ENCODE data around the gene ZMYND12.
"Not testable (repeated sequence)": the region's sequence is repeated elsewhere in the genome, so short reads cannot be mapped to it uniquely, and the experiment has no call there.

Gene ZMYND12
- 1.9 to 4.8 (median 3.2) reads per million in 3 donors for total RNA-seq

- Histone ChIP-seq H3K27me3 (replicated peaks; ENCODE audit: control insufficient read depth, insufficient read depth, low read length, poor library complexity, severe bottlenecking) (no peaks in the 10 kb centered on the region), H3K4me1 (ENCODE audit: control insufficient read depth, insufficient read depth, low read length, poor library complexity, severe bottlenecking) (peaks cover 11% of the 10 kb centered on the region), H3K36me3 (ENCODE audit: control insufficient read depth, insufficient read depth, low read length) (peaks cover 22% of the 10 kb centered on the region), H3K4me3 (ENCODE audit: insufficient read depth, low read depth, low read length, poor library complexity, severe bottlenecking) (peak within 1 kb of the TSS; percentile 95), H3K9me3 (ENCODE audit: control insufficient read depth, low read length) (no peaks in the 10 kb centered on the region), H3K27ac (ENCODE audit: insufficient read depth, low read length, poor library complexity, severe bottlenecking) (peak within 1 kb of the TSS; percentile 99)
- DNase-seq = peak; percentile 85 to 87 (median 86)
Observed at GRCh38 chr1:42456010-42456753, at the start of gene ZMYND12, which contains the start of gene PPCS. TSS of gene ZMYND12 (minus strand) at chr1:42456022. CDS start at chr1:42455997, 25 bp downstream. TSS of gene PPCS (plus strand) at chr1:42456543. CDS start at chr1:42456566, 23 bp downstream.

- Histone ChIP-seq H3K36me3 (ENCODE audit: control insufficient read depth, insufficient read depth, low read length) (no peaks in the 10 kb centered on the region), H3K27ac (ENCODE audit: insufficient read depth, low read length, poor library complexity, severe bottlenecking) (no peak overlapping the region), H3K9me3 (ENCODE audit: control insufficient read depth, low read length) (no peaks in the 10 kb centered on the region), H3K4me3 (ENCODE audit: insufficient read depth, low read depth, low read length, poor library complexity, severe bottlenecking) (no peak overlapping the region), H3K27me3 (replicated peaks; ENCODE audit: control insufficient read depth, insufficient read depth, low read length, poor library complexity, severe bottlenecking) (no peaks in the 10 kb centered on the region), H3K4me1 (ENCODE audit: control insufficient read depth, insufficient read depth, low read length, poor library complexity, severe bottlenecking) (no peaks in the 10 kb centered on the region)
- no peak for DNase-seq
Observed at GRCh38 chr1:42504535-42505128, 48.8 kb upstream of the ZMYND12 start.

- not testable (repeated sequence) for H3K4me3 ChIP-seq (ENCODE audit: insufficient read depth, low read depth, low read length, poor library complexity, severe bottlenecking); H3K36me3 ChIP-seq (ENCODE audit: control insufficient read depth, insufficient read depth, low read length); DNase-seq; H3K9me3 ChIP-seq (ENCODE audit: control insufficient read depth, low read length); H3K4me1 ChIP-seq (ENCODE audit: control insufficient read depth, insufficient read depth, low read length, poor library complexity, severe bottlenecking); H3K27ac ChIP-seq (ENCODE audit: insufficient read depth, low read length, poor library complexity, severe bottlenecking); H3K27me3 ChIP-seq (replicated peaks; ENCODE audit: control insufficient read depth, insufficient read depth, low read length, poor library complexity, severe bottlenecking)
Observed at GRCh38 chr1:42502031-42502430, 46.2 kb upstream of the ZMYND12 start.

- no peak overlapping the region for H3K27ac ChIP-seq (ENCODE audit: insufficient read depth, low read length, poor library complexity, severe bottlenecking)
Observed at GRCh38 chr1:42490237-42490636, 34.4 kb upstream of the ZMYND12 start.

GRCh38 chr1:42484382-42484781, 28.6 kb upstream of the ZMYND12 start:
- Histone ChIP-seq H3K4me3 (ENCODE audit: insufficient read depth, low read depth, low read length, poor library complexity, severe bottlenecking) (no peak overlapping the region), H3K27me3 (replicated peaks; ENCODE audit: control insufficient read depth, insufficient read depth, low read length, poor library complexity, severe bottlenecking) (no peaks in the 10 kb centered on the region), H3K36me3 (ENCODE audit: control insufficient read depth, insufficient read depth, low read length) (no peaks in the 10 kb centered on the region), H3K27ac (ENCODE audit: insufficient read depth, low read length, poor library complexity, severe bottlenecking) (no peak overlapping the region), H3K9me3 (ENCODE audit: control insufficient read depth, low read length) (no peaks in the 10 kb centered on the region), H3K4me1 (ENCODE audit: control insufficient read depth, insufficient read depth, low read length, poor library complexity, severe bottlenecking) (no peaks in the 10 kb centered on the region)
- no peak for DNase-seq

More at GRCh38 chr1:42490237-42490636, 34.4 kb upstream of the ZMYND12 start:
- Histone ChIP-seq H3K4me3 (ENCODE audit: insufficient read depth, low read depth, low read length, poor library complexity, severe bottlenecking) (no peak overlapping the region), H3K4me1 (ENCODE audit: control insufficient read depth, insufficient read depth, low read length, poor library complexity, severe bottlenecking) (no peaks in the 10 kb centered on the region), H3K27me3 (replicated peaks; ENCODE audit: control insufficient read depth, insufficient read depth, low read length, poor library complexity, severe bottlenecking) (no peaks in the 10 kb centered on the region), H3K9me3 (ENCODE audit: control insufficient read depth, low read length) (no peaks in the 10 kb centered on the region), H3K36me3 (ENCODE audit: control insufficient read depth, insufficient read depth, low read length) (no peaks in the 10 kb centered on the region)
- DNase-seq = no peak

- no peaks in the 10 kb centered on the region for H3K27me3 ChIP-seq (replicated peaks; ENCODE audit: control insufficient read depth, insufficient read depth, low read length, poor library complexity, severe bottlenecking)
- no peaks in the 10 kb centered on the region for H3K4me1 ChIP-seq (ENCODE audit: control insufficient read depth, insufficient read depth, low read length, poor library complexity, severe bottlenecking)
- no peak for DNase-seq
- H3K27ac ChIP-seq (ENCODE audit: insufficient read depth, low read length, poor library complexity, severe bottlenecking) = no peak overlapping the region
- no peak overlapping the region for H3K4me3 ChIP-seq (ENCODE audit: insufficient read depth, low read depth, low read length, poor library complexity, severe bottlenecking)
- H3K36me3 ChIP-seq (ENCODE audit: control insufficient read depth, insufficient read depth, low read length) = no peaks in the 10 kb centered on the region
- no peaks in the 10 kb centered on the region for H3K9me3 ChIP-seq (ENCODE audit: control insufficient read depth, low read length)
Observed at GRCh38 chr1:42482635-42483153, 26.9 kb upstream of the ZMYND12 start.

GRCh38 chr1:42480921-42481320, 25.1 kb upstream of the ZMYND12 start:
- Histone ChIP-seq H3K27ac (ENCODE audit: insufficient read depth, low read length, poor library complexity, severe bottlenecking) (no peak overlapping the region), H3K36me3 (ENCODE audit: control insufficient read depth, insufficient read depth, low read length) (no peaks in the 10 kb centered on the region), H3K4me1 (ENCODE audit: control insufficient read depth, insufficient read depth, low read length, poor library complexity, severe bottlenecking) (no peaks in the 10 kb centered on the region), H3K9me3 (ENCODE audit: control insufficient read depth, low read length) (no peaks in the 10 kb centered on the region), H3K4me3 (ENCODE audit: insufficient read depth, low read depth, low read length, poor library complexity, severe bottlenecking) (no peak overlapping the region), H3K27me3 (replicated peaks; ENCODE audit: control insufficient read depth, insufficient read depth, low read length, poor library complexity, severe bottlenecking) (no peaks in the 10 kb centered on the region)
- DNase-seq = no peak

- H3K4me3 ChIP-seq (ENCODE audit: insufficient read depth, low read depth, low read length, poor library complexity, severe bottlenecking) = no peak overlapping the region
- no peaks in the 10 kb centered on the region for H3K36me3 ChIP-seq (ENCODE audit: control insufficient read depth, insufficient read depth, low read length)
- H3K9me3 ChIP-seq (ENCODE audit: control insufficient read depth, low read length) = no peaks in the 10 kb centered on the region
- H3K4me1 ChIP-seq (ENCODE audit: control insufficient read depth, insufficient read depth, low read length, poor library complexity, severe bottlenecking) = no peaks in the 10 kb centered on the region
- no peak overlapping the region for H3K27ac ChIP-seq (ENCODE audit: insufficient read depth, low read length, poor library complexity, severe bottlenecking)
- H3K27me3 ChIP-seq (replicated peaks; ENCODE audit: control insufficient read depth, insufficient read depth, low read length, poor library complexity, severe bottlenecking) = no peaks in the 10 kb centered on the region
- DNase-seq = no peak
Observed at GRCh38 chr1:42479621-42480020, 23.8 kb upstream of the ZMYND12 start.

- Histone ChIP-seq H3K27ac (ENCODE audit: insufficient read depth, low read length, poor library complexity, severe bottlenecking) (no peak overlapping the region), H3K4me1 (ENCODE audit: control insufficient read depth, insufficient read depth, low read length, poor library complexity, severe bottlenecking) (no peaks in the 10 kb centered on the region), H3K9me3 (ENCODE audit: control insufficient read depth, low read length) (no peaks in the 10 kb centered on the region), H3K4me3 (ENCODE audit: insufficient read depth, low read depth, low read length, poor library complexity, severe bottlenecking) (no peak overlapping the region), H3K27me3 (replicated peaks; ENCODE audit: control insufficient read depth, insufficient read depth, low read length, poor library complexity, severe bottlenecking) (no peaks in the 10 kb centered on the region), H3K36me3 (ENCODE audit: control insufficient read depth, insufficient read depth, low read length) (no peaks in the 10 kb centered on the region)
- no peak for DNase-seq
Observed at GRCh38 chr1:42477775-42478174, 22.0 kb upstream of the ZMYND12 start.

- not testable (repeated sequence) for H3K4me3 ChIP-seq (ENCODE audit: insufficient read depth, low read depth, low read length, poor library complexity, severe bottlenecking); H3K9me3 ChIP-seq (ENCODE audit: control insufficient read depth, low read length); H3K27me3 ChIP-seq (replicated peaks; ENCODE audit: control insufficient read depth, insufficient read depth, low read length, poor library complexity, severe bottlenecking); H3K36me3 ChIP-seq (ENCODE audit: control insufficient read depth, insufficient read depth, low read length); H3K4me1 ChIP-seq (ENCODE audit: control insufficient read depth, insufficient read depth, low read length, poor library complexity, severe bottlenecking); DNase-seq; H3K27ac ChIP-seq (ENCODE audit: insufficient read depth, low read length, poor library complexity, severe bottlenecking)
Observed at GRCh38 chr1:42477354-42477753, 21.5 kb upstream of the ZMYND12 start.

Measured in effector memory CD4-positive, alpha-beta T cell (primary cell).